ENCODE data around the gene KEL. TPM values are rescaled to one million over a fixed set of nuclear protein-coding genes. Genes with fewer than 3 reads are reported as not detected.

KEL gene
- total RNA-seq, 4 donors from 2014 or later: 0.98 to 1.8 TPM; not detected in 2

- intact Hi-C loops (cut with DNase I; ENCODE audit: low total_unique reads): no loop called here
Observed at GRCh38 chr7:142942746-142943145, 19.4 kb downstream of the KEL start.

GRCh38 chr7:142941541-142941940, 20.6 kb downstream of the KEL start:
- H3K27ac ChIP-seq: no peak overlapping the region

More at GRCh38 chr7:142942746-142943145, 19.4 kb downstream of the KEL start:
- H3K9me3 ChIP-seq: no peaks in the 10 kb centered on the region
- H3K4me1 ChIP-seq: no peaks in the 10 kb centered on the region
- DNase-seq: no peak
- no peaks in the 10 kb centered on the region for H3K36me3 ChIP-seq
- H3K4me3 ChIP-seq: no peak overlapping the region
- TF ChIP-seq POLR2A (IDR thresholded peaks at IDR 0.05) (no peak), CTCF (IDR thresholded peaks at IDR 0.05) (no peak)
- no peaks in the 10 kb centered on the region for H3K27me3 ChIP-seq
- no peak overlapping the region for H3K27ac ChIP-seq

GRCh38 chr7:142940966-142941535, 21.1 kb downstream of the KEL start:
- Histone ChIP-seq H3K27me3 (no peaks in the 10 kb centered on the region), H3K4me1 (no peaks in the 10 kb centered on the region), H3K4me3 (no peak overlapping the region), H3K36me3 (no peaks in the 10 kb centered on the region), H3K27ac (no peak overlapping the region), H3K9me3 (no peaks in the 10 kb centered on the region)
- DNase-seq: no peak
- intact Hi-C loops (cut with DNase I; ENCODE audit: low total_unique reads): no loop called here
- no peak for TF ChIP-seq POLR2A (IDR thresholded peaks at IDR 0.05)

More at GRCh38 chr7:142941541-142941940, 20.6 kb downstream of the KEL start:
- Histone ChIP-seq H3K36me3 (no peaks in the 10 kb centered on the region), H3K9me3 (no peaks in the 10 kb centered on the region), H3K27me3 (no peaks in the 10 kb centered on the region), H3K4me1 (no peaks in the 10 kb centered on the region), H3K4me3 (no peak overlapping the region)
- TF ChIP-seq POLR2A (IDR thresholded peaks at IDR 0.05): no peak
- TF ChIP-seq CTCF (IDR thresholded peaks at IDR 0.05): no peak
- no peak for DNase-seq
- intact Hi-C loops (cut with DNase I; ENCODE audit: low total_unique reads): no loop called here

GRCh38 chr7:142939226-142939910, 22.8 kb downstream of the KEL start, which contains the start of gene LLCFC1:
Gene LLCFC1 (plus strand): TSS chr7:142939484. CDS start chr7:142939622, 138 bp downstream.
- Histone ChIP-seq H3K9me3 (no peaks in the 10 kb centered on the region), H3K36me3 (no peaks in the 10 kb centered on the region), H3K27me3 (no peaks in the 10 kb centered on the region), H3K4me3 (no peak within 1 kb of the TSS), H3K4me1 (no peaks in the 10 kb centered on the region), H3K27ac (no peak within 1 kb of the TSS)
- no peak for DNase-seq
- intact Hi-C loops (cut with DNase I; ENCODE audit: low total_unique reads): no loop called here
- TF ChIP-seq POLR2A (IDR thresholded peaks at IDR 0.05) (no peak), CTCF (IDR thresholded peaks at IDR 0.05) (no peak)

- no peak for DNase-seq
- Histone ChIP-seq H3K4me1 (no peaks in the 10 kb centered on the region), H3K9me3 (no peaks in the 10 kb centered on the region), H3K27ac (no peak overlapping the region), H3K27me3 (no peaks in the 10 kb centered on the region), H3K4me3 (no peak overlapping the region), H3K36me3 (no peaks in the 10 kb centered on the region)
- TF ChIP-seq CTCF (IDR thresholded peaks at IDR 0.05): no peak
- TF ChIP-seq POLR2A (IDR thresholded peaks at IDR 0.05): no peak
- intact Hi-C loops (cut with DNase I; ENCODE audit: low total_unique reads): no loop called here
Observed at GRCh38 chr7:142938611-142939010, 23.6 kb downstream of the KEL start.
